ENCODE data around the gene MOCS3. TPM values are rescaled to one million over a fixed set of nuclear protein-coding genes. Genes with fewer than 3 reads are reported as not detected.

Gene MOCS3
- total RNA-seq, 2 experiments from 2014 or later: 2.7 to 3.0 TPM

DNA sequence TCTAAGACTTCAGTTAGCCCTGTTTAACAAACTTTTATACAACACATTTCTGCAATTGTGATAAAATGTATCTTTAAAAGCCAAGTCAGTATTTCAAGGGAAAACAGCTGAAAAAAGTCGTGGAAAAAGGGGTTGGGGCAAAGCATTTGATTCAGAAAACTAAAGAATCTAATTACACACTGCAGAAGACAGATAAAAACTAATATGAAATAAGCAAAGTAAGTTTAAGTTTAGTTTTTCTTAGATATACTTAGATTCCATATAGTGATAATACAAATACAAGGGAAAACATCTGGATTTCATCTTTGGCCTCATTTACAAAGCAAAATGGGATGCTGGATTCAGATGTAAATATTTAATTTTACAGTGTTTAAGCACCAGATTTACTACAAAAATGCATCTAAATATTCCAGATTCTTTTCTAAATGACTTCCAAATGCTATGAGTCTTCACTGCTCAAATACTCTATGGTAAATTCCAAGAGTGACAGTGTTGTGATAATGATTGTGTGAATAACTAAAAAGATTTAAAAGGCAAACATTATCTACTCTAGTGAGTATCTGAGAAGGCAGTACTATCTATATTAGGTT lies 25.8 kb upstream of the MOCS3 start:
- Histone ChIP-seq H3K27ac (ENCODE audit: low read depth in 1 of 2, low read length in 2 of 2) (peak overlapping the region in 1 of 2 donors; percentile 75), H3K9me3 (ENCODE audit: control insufficient read depth in 1 of 2, insufficient read depth in 1 of 2, low read length in 2 of 2) (no peaks in the 10 kb centered on the region), H3K36me3 (ENCODE audit: insufficient read depth, low read length) (peaks cover 41% of the 10 kb centered on the region), H3K4me1 (ENCODE audit: insufficient read depth, low read length) (peaks cover 25% of the 10 kb centered on the region), H3K27me3 (ENCODE audit: control insufficient read depth in 1 of 2, insufficient read depth in 2 of 2, low read length in 2 of 2) (no peaks in the 10 kb centered on the region), H3K4me3 (ENCODE audit: low read length) (no peak overlapping the region)
- H3K27ac Mint-ChIP-seq: peak overlapping the region; percentile 98
- ATAC-seq (ENCODE audit: poor library complexity): no peak
- peaks cover 37% of the 10 kb centered on the region for H3K4me1 Mint-ChIP-seq (ENCODE audit: low read depth)
- H3K27me3 Mint-ChIP-seq: no peaks in the 10 kb centered on the region
- peak overlapping the region; percentile 93 for H3K4me3 Mint-ChIP-seq
- ChIA-PET POLR2A (interaction anchor here (1.2 to 7.9 kb wide), 6 partner anchors 9 to 142 kb away, joined by 3 to 157 read pairs (median 26); partner anchors contain the start of genes BCAS4, DPM1 and MOCS3), CTCF (interaction anchor here (1.0 to 4.2 kb wide), 4 partner anchors 16 to 142 kb away, joined by 3 to 63 read pairs (median 18); partner anchors contain the start of genes BCAS4, DPM1 and MOCS3)
- intact Hi-C loops (cut with DNase I, micrococcal nuclease): loop anchor here in 1 of 2 experiments (10.0 kb wide), 4 partner anchors 418 to 1218 kb away; partner anchors contain the start of genes B4GALT5, CEBPB, PTPN1 and UBE2V1
- TF ChIP-seq, protein P1, sequence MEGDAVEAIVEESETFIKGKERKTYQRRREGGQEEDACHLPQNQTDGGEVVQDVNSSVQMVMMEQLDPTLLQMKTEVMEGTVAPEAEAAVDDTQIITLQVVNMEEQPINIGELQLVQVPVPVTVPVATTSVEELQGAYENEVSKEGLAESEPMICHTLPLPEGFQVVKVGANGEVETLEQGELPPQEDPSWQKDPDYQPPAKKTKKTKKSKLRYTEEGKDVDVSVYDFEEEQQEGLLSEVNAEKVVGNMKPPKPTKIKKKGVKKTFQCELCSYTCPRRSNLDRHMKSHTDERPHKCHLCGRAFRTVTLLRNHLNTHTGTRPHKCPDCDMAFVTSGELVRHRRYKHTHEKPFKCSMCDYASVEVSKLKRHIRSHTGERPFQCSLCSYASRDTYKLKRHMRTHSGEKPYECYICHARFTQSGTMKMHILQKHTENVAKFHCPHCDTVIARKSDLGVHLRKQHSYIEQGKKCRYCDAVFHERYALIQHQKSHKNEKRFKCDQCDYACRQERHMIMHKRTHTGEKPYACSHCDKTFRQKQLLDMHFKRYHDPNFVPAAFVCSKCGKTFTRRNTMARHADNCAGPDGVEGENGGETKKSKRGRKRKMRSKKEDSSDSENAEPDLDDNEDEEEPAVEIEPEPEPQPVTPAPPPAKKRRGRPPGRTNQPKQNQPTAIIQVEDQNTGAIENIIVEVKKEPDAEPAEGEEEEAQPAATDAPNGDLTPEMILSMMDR (IDR thresholded peaks at IDR 0.05): no peak
- no peaks in the 10 kb centered on the region for H3K9me3 Mint-ChIP-seq
- no peak for DNase-seq
- peaks cover 77% of the 10 kb centered on the region for H3K36me3 Mint-ChIP-seq (ENCODE audit: low read depth)

DNA sequence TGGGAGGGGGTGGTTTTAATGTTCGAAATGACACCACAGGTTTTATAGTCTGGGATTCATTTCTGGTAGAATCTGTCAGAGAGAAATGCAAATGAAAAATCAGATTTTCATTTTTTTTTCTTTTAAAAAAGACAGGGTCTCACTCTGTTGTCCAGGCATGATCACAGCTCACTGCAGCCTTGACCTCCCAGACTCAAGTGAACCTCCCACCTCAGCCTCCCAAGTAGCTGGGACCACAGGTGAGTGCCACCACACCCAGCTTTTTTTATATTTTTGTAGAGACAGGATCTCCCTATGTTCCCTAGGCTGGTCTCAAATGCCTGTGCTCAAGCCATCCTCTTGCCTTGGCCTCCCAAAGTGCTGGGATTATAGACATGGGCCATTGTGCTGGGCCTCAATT lies 25.0 kb upstream of the MOCS3 start:
- intact Hi-C loops (cut with DNase I, micrococcal nuclease): loop anchor here in 1 of 2 experiments (10.0 kb wide), 4 partner anchors 419 to 1219 kb away; partner anchors contain the start of genes B4GALT5, CEBPB, PTPN1 and UBE2V1
- H3K36me3 ChIP-seq (ENCODE audit: insufficient read depth, low read length): peaks cover 38% of the 10 kb centered on the region
- H3K27me3 Mint-ChIP-seq: no peaks in the 10 kb centered on the region
- H3K27me3 ChIP-seq (ENCODE audit: control insufficient read depth in 1 of 2, insufficient read depth in 2 of 2, low read length in 2 of 2): no peaks in the 10 kb centered on the region
- H3K9me3 Mint-ChIP-seq: no peaks in the 10 kb centered on the region
- peaks cover 77% of the 10 kb centered on the region for H3K36me3 Mint-ChIP-seq (ENCODE audit: low read depth)
- no peak overlapping the region for H3K4me3 ChIP-seq (ENCODE audit: low read length)
- H3K27ac ChIP-seq (ENCODE audit: low read depth in 1 of 2, low read length in 2 of 2): no peak overlapping the region
- H3K9me3 ChIP-seq (ENCODE audit: control insufficient read depth in 1 of 2, insufficient read depth in 1 of 2, low read length in 2 of 2): no peaks in the 10 kb centered on the region
- H3K4me1 Mint-ChIP-seq (ENCODE audit: low read depth): peaks cover 29% of the 10 kb centered on the region
- CTCF ChIA-PET: interaction anchor here (0.7 kb wide), 1 partner anchor 143 kb away, joined by 3 read pairs; no protein-coding TSS in a partner anchor
- TF ChIP-seq, protein P1 (IDR thresholded peaks at IDR 0.05): no peak
- H3K4me1 ChIP-seq (ENCODE audit: insufficient read depth, low read length): peaks cover 21% of the 10 kb centered on the region
- peak overlapping the region; percentile 98 for H3K27ac Mint-ChIP-seq
- no peak for DNase-seq
- no peak for ATAC-seq (ENCODE audit: poor library complexity)
- POLR2A ChIA-PET: interaction anchor here (1.2 to 7.9 kb wide), 3 partner anchors 8 to 139 kb away, joined by 3 to 157 read pairs (median 130); partner anchors contain the start of genes BCAS4, DPM1 and MOCS3
- peak overlapping the region; percentile 65 for H3K4me3 Mint-ChIP-seq

- CTCF ChIA-PET: interaction anchor here (0.9 kb wide), 1 partner anchor 149 kb away, joined by 3 read pairs; no protein-coding TSS in a partner anchor
- H3K36me3 Mint-ChIP-seq (ENCODE audit: low read depth): peaks cover 92% of the 10 kb centered on the region
- no peak overlapping the region for H3K27ac Mint-ChIP-seq
Measured at GRCh38 chr20:50943069-50943468, 15.5 kb upstream of the MOCS3 start.

More at GRCh38 chr20:50943069-50943468, 15.5 kb upstream of the MOCS3 start:
- Histone ChIP-seq H3K27me3 (ENCODE audit: control insufficient read depth in 1 of 2, insufficient read depth in 2 of 2, low read length in 2 of 2) (no peaks in the 10 kb centered on the region), H3K36me3 (ENCODE audit: insufficient read depth, low read length) (peaks cover 79% of the 10 kb centered on the region), H3K4me3 (ENCODE audit: low read length) (no peak overlapping the region), H3K27ac (ENCODE audit: low read depth in 1 of 2, low read length in 2 of 2) (no peak overlapping the region), H3K4me1 (ENCODE audit: insufficient read depth, low read length) (no peaks in the 10 kb centered on the region), H3K9me3 (ENCODE audit: control insufficient read depth in 1 of 2, insufficient read depth in 1 of 2, low read length in 2 of 2) (no peaks in the 10 kb centered on the region)
- TF ChIP-seq, protein P1 (IDR thresholded peaks at IDR 0.05): no peak
- Mint-ChIP-seq H3K4me1 (ENCODE audit: low read depth) (no peaks in the 10 kb centered on the region), H3K4me3 (no peak overlapping the region), H3K9me3 (no peaks in the 10 kb centered on the region), H3K27me3 (no peaks in the 10 kb centered on the region)
- intact Hi-C loops (cut with DNase I, micrococcal nuclease): no loop called here
- ATAC-seq (ENCODE audit: poor library complexity) (no peak), DNase-seq (peak in 2 of 14 experiments; percentile 33)
- POLR2A ChIA-PET: interaction anchor here (1.4 to 3.8 kb wide), 2 partner anchors 12 to 15 kb away, joined by 5 to 16 read pairs; partner anchors contain the start of genes ADNP and DPM1
